Measurements from ENCODE around the gene NFS1. TPM values are rescaled to one million over a fixed set of nuclear protein-coding genes. Genes with fewer than 3 reads are reported as not detected.

Gene NFS1
- total and polyA plus RNA-seq, 2 of the 8 experiments (the other 6 are each of a cell fraction or from before 2014, with no cell fraction given) = 26.1 to 38.8 TPM

DNA sequence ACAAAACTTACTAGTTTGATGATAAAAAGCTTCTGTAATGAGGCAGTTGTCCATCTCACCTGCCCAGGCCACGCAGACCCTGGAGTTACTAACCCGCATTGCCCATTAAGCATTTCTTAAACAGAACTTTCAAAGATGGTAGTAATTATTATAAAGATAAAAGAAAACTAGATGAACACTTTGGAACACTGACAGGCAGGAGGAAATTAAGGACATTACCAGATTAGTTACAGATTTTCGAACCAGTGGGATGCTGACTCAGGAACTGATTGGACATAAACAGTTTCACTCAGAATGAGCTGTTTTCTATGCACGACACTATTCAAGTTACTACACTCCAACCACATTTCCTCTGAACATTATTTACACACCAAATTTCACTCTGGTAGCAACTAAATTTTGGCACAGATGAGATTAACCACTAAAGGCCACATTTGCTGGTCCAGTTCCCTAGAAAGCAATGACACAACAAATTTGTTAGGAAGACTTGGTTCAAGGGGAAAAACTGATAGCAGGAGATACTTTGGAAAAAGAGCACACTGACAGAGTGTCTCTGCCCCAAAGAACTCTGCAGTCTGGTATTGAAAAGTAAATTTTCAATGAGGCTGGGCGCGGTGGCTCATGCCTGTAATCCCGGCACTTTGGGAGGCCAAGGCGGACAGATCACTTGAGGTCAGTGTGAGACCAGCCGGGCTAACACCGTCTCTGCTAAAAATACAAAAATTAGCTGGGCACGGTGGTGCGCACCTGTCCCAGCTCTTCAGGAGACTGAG is 3.1 kb upstream of the NFS1 start:
- H3K27me3 ChIP-seq (replicated peaks in 1 of 4; ENCODE audit: control insufficient read depth in 3 of 4, extremely low read depth in 1 of 4, insufficient read depth in 3 of 4, low read length in 3 of 4) = no peaks in the 10 kb centered on the region
- no peak overlapping the region for H3K18ac ChIP-seq (ENCODE audit: extremely low read depth, low read length)
- H3K79me2 ChIP-seq (ENCODE audit: control insufficient read depth in 1 of 2, insufficient read depth in 2 of 2, low read length in 2 of 2) = peaks cover 0 to 8% of the 10 kb centered on the region in 2 experiments; a peak in 2 of 4 replicates
- no peak overlapping the region for H2AFZ ChIP-seq (ENCODE audit: low read length)
- H2BK120ac ChIP-seq (replicated peaks; ENCODE audit: low read depth, low read length) = no peak overlapping the region
- no peak overlapping the region for H2BK15ac ChIP-seq (ENCODE audit: low read length)
- ChIA-PET CTCF (ENCODE audit: partially characterized antibody) (interaction anchor here (0.6 to 1.3 kb wide), 3 partner anchors 9 to 93 kb away, joined by 3 to 5 read pairs (median 3); partner anchors contain the start of gene RBM39), POLR2A (ENCODE audit: partially characterized antibody) (interaction anchor here (0.6 to 40.1 kb wide), 14 partner anchors 9 to 184 kb away, joined by 3 to 2341 read pairs (median 4); partner anchors contain the start of gene RBM39)
- no peaks in the 10 kb centered on the region for H3K79me1 ChIP-seq (ENCODE audit: low read depth, low read length)
- H2AK5ac ChIP-seq (ENCODE audit: low read depth, low read length) = no peak overlapping the region
- H3K4me3 ChIP-seq (ENCODE audit: extremely low read depth in 1 of 4, insufficient read depth in 2 of 4, low read depth in 3 of 4, low read length in 4 of 4) = no peak overlapping the region
- no peak overlapping the region for H3K14ac ChIP-seq (ENCODE audit: insufficient read length)
- no peak overlapping the region for H3K23ac ChIP-seq (ENCODE audit: insufficient read length)
- DNase-seq (ENCODE audit: low read depth in 1 of 2, low spot score in 2 of 2) (no peak), FAIRE-seq (no peak)
- H2BK12ac ChIP-seq (ENCODE audit: low read depth, low read length) = no peak overlapping the region
- peaks cover 18 to 54% (median 33%) of the 10 kb centered on the region in 4 experiments for H3K36me3 ChIP-seq (ENCODE audit: control insufficient read depth in 2 of 4, insufficient read depth in 4 of 4, low read length in 3 of 4)
- H2BK5ac ChIP-seq (ENCODE audit: low read depth, low read length) = no peak overlapping the region
- 96% methylated on average over 12 of the region's 12 CpGs; no CpG with 5 or more reads in 1 of the 2 experiments for WGBS, 2 experiments (ENCODE audit: extremely low coverage in 1 of 2, insufficient coverage in 1 of 2, insufficient read length in 1 of 2, insufficient replicate concordance in 2 of 2, low coverage in 1 of 2, low lambda C conversion rate in 2 of 2, missing lambda C conversion rate in 1 of 2)
- no peak overlapping the region for H4K5ac ChIP-seq (ENCODE audit: insufficient read length, low read depth, low read length)
- no peak overlapping the region for H3K9ac ChIP-seq (replicated peaks in 1 of 4; ENCODE audit: extremely low read depth in 1 of 4, low read depth in 3 of 4, low read length in 3 of 4)
- no peaks in the 10 kb centered on the region for H3K9me3 ChIP-seq (ENCODE audit: insufficient read depth in 2 of 2, low read depth in 1 of 2, low read length in 1 of 2)
- TF ChIP-seq SP2 (IDR thresholded peaks at IDR 0.05; ENCODE audit: low read length) (no peak), POLR2A (IDR thresholded peaks at IDR 0.05; ENCODE audit: control extremely low read depth in 1 of 2, low read depth in 2 of 2, low read length in 2 of 2) (peak in 1 of 2 experiments; percentile 64; a peak in 2 of 3 replicates)
- no peak overlapping the region for H3K4me2 ChIP-seq (ENCODE audit: insufficient read depth in 1 of 2, low read depth in 2 of 2, low read length in 2 of 2)
- no peak overlapping the region for H3K56ac ChIP-seq (replicated peaks; ENCODE audit: insufficient read length, low read depth, low read length)
- peaks cover 0 to 2% (median under 1%) of the 10 kb centered on the region in 4 experiments; a peak in 3 of 7 replicates for H3K4me1 ChIP-seq (replicated peaks in 1 of 4; ENCODE audit: control insufficient read depth in 3 of 4, insufficient read depth in 4 of 4, low read length in 3 of 4)
- no peak overlapping the region; the same call in 1 of the 2 replicates for H4K8ac ChIP-seq (ENCODE audit: extremely low read depth, insufficient read depth, low read length)
- no peak overlapping the region for H3K27ac ChIP-seq (ENCODE audit: low read depth, low read length)
- no peak overlapping the region for H3K4ac ChIP-seq (replicated peaks; ENCODE audit: insufficient read length, low read depth, low read length)
- no peak overlapping the region for H2BK20ac ChIP-seq (ENCODE audit: low read length)
- peaks cover 3 to 8% of the 10 kb centered on the region in 2 experiments for H4K20me1 ChIP-seq (replicated peaks in 1 of 2; ENCODE audit: control insufficient read depth in 1 of 2, insufficient read depth in 2 of 2, low read length in 2 of 2)
- H3K23me2 ChIP-seq (ENCODE audit: low read depth, low read length) = peaks cover 13% of the 10 kb centered on the region
- H4K91ac ChIP-seq (replicated peaks; ENCODE audit: insufficient read length, low read length) = no peak overlapping the region
